HEK293T (cell line): ENCODE results near the gene IDS.

Experiments
- ARNT ChIP-seq: fragments of 450-650 bp; IDR thresholded peaks from 2 replicates; pipeline ENCODE4 v1.6.1; 2017; ENCODE audit warnings: mild to moderate bottlenecking
- BHLHE40 ChIP-seq: fragments of 450-650 bp; IDR thresholded peaks from 2 replicates; pipeline ENCODE4 v1.6.1; 2016; ENCODE audit warnings: mild to moderate bottlenecking, moderate library complexity, borderline replicate concordance
- ELF4 ChIP-seq: fragments of 450-650 bp; IDR thresholded peaks from 2 replicates; pipeline ENCODE4 v1.6.1; 2017; ENCODE audit warnings: antibody characterized with exemption
- FOXA1 ChIP-seq: fragments of 450-650 bp; IDR thresholded peaks from 2 replicates; pipeline ENCODE4 v1.6.1; 2016; ENCODE audit warnings: mild to moderate bottlenecking
- FOXM1 ChIP-seq: fragments of 450-650 bp; IDR thresholded peaks from 2 replicates; pipeline ENCODE4 v1.6.1; 2017; ENCODE audit warnings: mild to moderate bottlenecking, borderline replicate concordance
- HDGF ChIP-seq: fragments of 450-650 bp; IDR thresholded peaks from 2 replicates; pipeline ENCODE4 v1.6.1; 2017; ENCODE audit warnings: antibody characterized with exemption, borderline replicate concordance
- L3MBTL2 ChIP-seq: fragments of 450-650 bp; conservative IDR thresholded peaks from 2 replicates; pipeline ENCODE4 v1.6.1; 2016; ENCODE audit warnings: mild to moderate bottlenecking
- LEF1 ChIP-seq: fragments of 450-650 bp; IDR thresholded peaks from 2 replicates; pipeline ENCODE4 v1.6.1; 2017; ENCODE audit warnings: mild to moderate bottlenecking, borderline replicate concordance
- NFRKB ChIP-seq: fragments of 450-650 bp; IDR thresholded peaks from 2 replicates; pipeline ENCODE4 v1.6.1; 2016; ENCODE audit warnings: mild to moderate bottlenecking, moderate library complexity
- SP1 ChIP-seq: fragments of 450-650 bp; IDR thresholded peaks from 2 replicates; pipeline ENCODE4 v1.6.1; 2017
- SUZ12 ChIP-seq: fragments of 450-650 bp; IDR thresholded peaks from 2 replicates; pipeline ENCODE4 v1.6.1; 2016; ENCODE audit warnings: mild to moderate bottlenecking
- TARDBP ChIP-seq: fragments of 450-650 bp; IDR thresholded peaks from 2 replicates; pipeline ENCODE4 v1.6.1; 2016
- ZNF384 ChIP-seq: fragments of 450-650 bp; IDR thresholded peaks from 2 replicates; pipeline ENCODE4 v1.6.1; 2016
- TF ChIP-seq, protein P1 (sequence below): fragments of 450-650 bp; IDR thresholded peaks from 2 replicates; pipeline ENCODE4 v1.6.1; 2016

DNA sequence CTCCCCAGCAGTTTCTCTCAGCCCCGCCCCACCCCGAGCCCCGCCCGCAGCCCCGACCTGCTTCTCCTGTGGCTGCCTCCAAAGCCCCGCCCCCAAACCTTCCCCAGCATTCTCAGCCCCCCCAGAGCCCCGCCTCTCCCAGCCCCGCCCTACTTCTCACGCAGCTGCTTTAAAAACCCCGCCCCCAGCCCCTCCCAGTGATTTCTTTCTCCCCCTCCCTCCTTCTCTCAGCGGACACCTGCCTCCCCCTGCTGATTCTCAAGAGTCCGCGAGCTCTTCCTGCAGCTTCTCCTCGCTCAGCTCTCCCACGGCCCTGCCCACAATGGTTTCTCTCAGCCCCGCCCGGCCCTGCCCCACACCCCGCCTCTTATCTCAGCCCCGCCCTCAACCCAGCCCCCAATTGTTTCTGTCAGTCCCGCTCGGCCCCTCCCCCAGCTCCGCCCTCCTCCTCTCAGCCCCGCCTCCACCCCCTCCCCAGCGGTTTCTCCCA lies 35.1 kb upstream of the IDS start:
- TF ChIP-seq FOXA1 (no peak), NFRKB (no peak), TARDBP (no peak), L3MBTL2 (no peak), ARNT (no peak), BHLHE40 (no peak), HDGF (no peak), SUZ12 (no peak), FOXM1 (no peak), SP1 (peak; percentile 25; the same call in 1 of the 2 replicates), ZNF384 (no peak), LEF1 (no peak), ELF4 (no peak)
- TF ChIP-seq, protein P1, sequence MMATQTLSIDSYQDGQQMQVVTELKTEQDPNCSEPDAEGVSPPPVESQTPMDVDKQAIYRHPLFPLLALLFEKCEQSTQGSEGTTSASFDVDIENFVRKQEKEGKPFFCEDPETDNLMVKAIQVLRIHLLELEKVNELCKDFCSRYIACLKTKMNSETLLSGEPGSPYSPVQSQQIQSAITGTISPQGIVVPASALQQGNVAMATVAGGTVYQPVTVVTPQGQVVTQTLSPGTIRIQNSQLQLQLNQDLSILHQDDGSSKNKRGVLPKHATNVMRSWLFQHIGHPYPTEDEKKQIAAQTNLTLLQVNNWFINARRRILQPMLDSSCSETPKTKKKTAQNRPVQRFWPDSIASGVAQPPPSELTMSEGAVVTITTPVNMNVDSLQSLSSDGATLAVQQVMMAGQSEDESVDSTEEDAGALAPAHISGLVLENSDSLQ = no peak
